Tibial artery (tissue), 4 donors: Measurements from ENCODE around the gene SCAMP4.
"Not testable (repeated sequence)": the region's sequence is repeated elsewhere in the genome, so short reads cannot be mapped to it uniquely, and the experiment has no call there.

Experiments
- DNase-seq, 2 donors: peaks; one replicate each; pipeline ENCODE4 v3.0.0-alpha.2; 2019
- H3K27ac ChIP-seq, 2 donors: fragments of 200-600 bp; sonication (generic) in 1 of 2; 1 replicate in 1 of 2; 2 replicates in 1 of 2; pipeline ENCODE4 v1.5.1; 2018 to 2019; ENCODE audit warnings: mild to moderate bottlenecking in 1 of 2
- H3K27me3 ChIP-seq, 2 donors: fragments of 200-600 bp; sonication (generic) in 1 of 2; one replicate each; pipeline versions ENCODE4 v1.5.1 to v1.6.0; 2016 to 2019
- H3K36me3 ChIP-seq, 3 donors: fragments of 200-600 bp; sonication (generic) in 2 of 3; one replicate each; pipeline ENCODE4 v1.5.1; 2016 to 2019; ENCODE audit warnings: mild to moderate bottlenecking in 2 of 3
- H3K4me1 ChIP-seq, 4 donors: fragments of 200-600 bp; sonication (generic) in 2 of 4; 1 replicate in 3 of 4; 2 replicates in 1 of 4; pipeline ENCODE4 v1.5.1; 2016 to 2019
- H3K4me3 ChIP-seq, 2 donors: fragments of 200-600 bp; sonication (generic) in 1 of 2; 1 replicate in 1 of 2; 2 replicates in 1 of 2; pipeline ENCODE4 v1.5.1; 2018 to 2019; ENCODE audit warnings: mild to moderate bottlenecking in 2 of 2
- H3K9me3 ChIP-seq, 3 donors: fragments of 200-600 bp; sonication (generic) in 1 of 3; one replicate each; pipeline ENCODE4 v1.5.1; 2016 to 2019
- intact Hi-C: fragments of 100-400 bp; cut with DNase I; formaldehyde crosslinking; loops from one replicate; pipeline ENCODE4 v1.15.0; 2023; ENCODE audit warnings: low total_unique reads
- TF ChIP-seq, protein P1 (sequence below), 2 experiments: fragments of 200-600 bp in 1 of 2; fragments of 450-650 bp in 1 of 2; IDR thresholded peaks; one replicate each; pipeline ENCODE4 v1.5.1; 2017 to 2019; ENCODE audit warnings: antibody characterized with exemption in 2 of 2, mild to moderate bottlenecking in 1 of 2, moderate library complexity in 1 of 2

The SCAMP4 gene

GRCh38 chr19:1871140-1871597 is 34.0 kb upstream of the SCAMP4 start:
- no peak for DNase-seq
- Histone ChIP-seq H3K27ac (no peak overlapping the region), H3K36me3 (peaks cover 0 to 13% (median 4%) of the 10 kb centered on the region in 3 donors), H3K4me3 (no peak overlapping the region), H3K4me1 (peaks cover 0 to 44% (median 25%) of the 10 kb centered on the region in 4 donors), H3K27me3 (no peaks in the 10 kb centered on the region), H3K9me3 (no peaks in the 10 kb centered on the region)
- intact Hi-C loops: no loop called here
- TF ChIP-seq, protein P1, sequence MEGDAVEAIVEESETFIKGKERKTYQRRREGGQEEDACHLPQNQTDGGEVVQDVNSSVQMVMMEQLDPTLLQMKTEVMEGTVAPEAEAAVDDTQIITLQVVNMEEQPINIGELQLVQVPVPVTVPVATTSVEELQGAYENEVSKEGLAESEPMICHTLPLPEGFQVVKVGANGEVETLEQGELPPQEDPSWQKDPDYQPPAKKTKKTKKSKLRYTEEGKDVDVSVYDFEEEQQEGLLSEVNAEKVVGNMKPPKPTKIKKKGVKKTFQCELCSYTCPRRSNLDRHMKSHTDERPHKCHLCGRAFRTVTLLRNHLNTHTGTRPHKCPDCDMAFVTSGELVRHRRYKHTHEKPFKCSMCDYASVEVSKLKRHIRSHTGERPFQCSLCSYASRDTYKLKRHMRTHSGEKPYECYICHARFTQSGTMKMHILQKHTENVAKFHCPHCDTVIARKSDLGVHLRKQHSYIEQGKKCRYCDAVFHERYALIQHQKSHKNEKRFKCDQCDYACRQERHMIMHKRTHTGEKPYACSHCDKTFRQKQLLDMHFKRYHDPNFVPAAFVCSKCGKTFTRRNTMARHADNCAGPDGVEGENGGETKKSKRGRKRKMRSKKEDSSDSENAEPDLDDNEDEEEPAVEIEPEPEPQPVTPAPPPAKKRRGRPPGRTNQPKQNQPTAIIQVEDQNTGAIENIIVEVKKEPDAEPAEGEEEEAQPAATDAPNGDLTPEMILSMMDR (IDR thresholded peaks at IDR 0.05): no peak

GRCh38 chr19:1871630-1872029 is 33.6 kb upstream of the SCAMP4 start:
- Histone ChIP-seq H3K36me3 (peaks cover 0 to 13% (median 4%) of the 10 kb centered on the region in 3 donors), H3K9me3 (no peaks in the 10 kb centered on the region), H3K27ac (no peak overlapping the region), H3K4me3 (no peak overlapping the region), H3K27me3 (no peaks in the 10 kb centered on the region), H3K4me1 (peaks cover 0 to 48% (median 29%) of the 10 kb centered on the region in 4 donors)
- TF ChIP-seq, protein P1 (IDR thresholded peaks at IDR 0.05): no peak
- intact Hi-C loops: no loop called here
- DNase-seq: no peak

GRCh38 chr19:1872807-1873523 is 32.2 kb upstream of the SCAMP4 start:
- Histone ChIP-seq H3K4me3 (peak overlapping the region in 1 of 2 donors; percentile 94), H3K27ac (peak overlapping the region; percentile 5 to 60), H3K36me3 (peaks cover 0 to 13% (median 4%) of the 10 kb centered on the region in 3 donors), H3K9me3 (no peaks in the 10 kb centered on the region), H3K4me1 (peaks cover 0 to 51% (median 32%) of the 10 kb centered on the region in 4 donors), H3K27me3 (no peaks in the 10 kb centered on the region)
- TF ChIP-seq, protein P1 (IDR thresholded peaks at IDR 0.05): no peak
- no peak for DNase-seq
- intact Hi-C loops: no loop called here

GRCh38 chr19:1873524-1874473 is 31.4 kb upstream of the SCAMP4 start:
- peak overlapping the region; percentile 5 to 60 for H3K27ac ChIP-seq
- no peaks in the 10 kb centered on the region for H3K27me3 ChIP-seq
- peaks cover 0 to 19% (median 4%) of the 10 kb centered on the region in 3 donors for H3K36me3 ChIP-seq
- TF ChIP-seq, protein P1 (IDR thresholded peaks at IDR 0.05): no peak
- H3K9me3 ChIP-seq: no peaks in the 10 kb centered on the region
- DNase-seq: peak in 1 of 2 donors; percentile 68
- peak overlapping the region in 1 of 2 donors; percentile 94 for H3K4me3 ChIP-seq
- peaks cover 0 to 51% (median 32%) of the 10 kb centered on the region in 4 donors for H3K4me1 ChIP-seq
- intact Hi-C loops: no loop called here

DNA sequence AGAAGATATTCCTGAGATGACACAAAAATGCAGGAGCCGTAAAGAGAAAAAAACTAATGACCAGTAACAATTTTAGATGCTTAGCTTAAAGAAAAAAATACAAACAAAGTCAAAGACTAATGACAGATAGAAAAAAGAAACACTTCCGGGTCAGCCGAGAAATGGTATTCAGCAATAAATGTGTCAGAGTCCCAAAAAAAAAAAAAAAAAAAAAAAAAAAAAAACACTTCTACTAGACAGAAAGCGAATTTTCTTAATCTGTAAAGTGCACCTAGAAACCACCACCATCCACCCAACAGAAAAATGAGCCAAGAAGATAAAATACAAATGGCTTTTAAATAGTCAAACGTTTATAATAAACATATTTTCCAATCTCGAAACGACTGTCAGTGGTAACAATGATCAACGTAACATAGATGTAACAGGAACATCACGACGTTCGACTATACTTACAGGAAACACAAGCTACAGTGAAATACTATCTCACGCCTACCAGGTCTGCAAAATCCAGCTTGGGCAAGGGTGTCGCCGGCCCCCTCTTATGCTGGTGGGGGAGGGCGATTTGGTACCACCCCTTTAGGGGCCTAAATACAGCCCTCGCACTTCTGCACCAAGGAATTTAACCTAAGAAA is 30.5 kb upstream of the SCAMP4 start:
- peaks cover 0 to 51% (median 32%) of the 10 kb centered on the region in 4 donors for H3K4me1 ChIP-seq
- DNase-seq: no peak

DNA sequence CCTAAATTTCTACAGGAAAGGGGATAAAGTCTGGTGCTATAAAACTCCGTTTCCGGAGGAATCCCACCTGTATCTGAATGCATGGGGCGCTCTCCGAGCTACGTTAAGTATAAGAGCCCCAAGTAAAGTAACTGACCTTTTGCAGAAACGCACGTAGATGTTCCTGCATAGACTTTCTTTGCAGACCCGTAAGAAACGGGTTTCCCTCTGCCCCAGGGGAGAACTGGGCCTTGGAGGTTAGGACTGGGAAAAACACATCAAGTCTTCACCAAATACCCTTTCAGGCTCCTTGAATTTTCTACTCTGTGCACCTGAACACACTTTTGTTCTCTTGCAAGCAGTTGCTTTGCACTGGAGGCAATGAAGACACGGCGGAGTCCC is 29.9 kb upstream of the SCAMP4 start:
- intact Hi-C loops, H3K27me3 ChIP-seq, DNase-seq, H3K9me3 ChIP-seq: not testable (repeated sequence)
- Histone ChIP-seq H3K36me3 (peaks cover 0 to 27% (median 4%) of the 10 kb centered on the region in 3 donors), H3K4me1 (peaks cover 0 to 55% (median 32%) of the 10 kb centered on the region in 4 donors), H3K27ac (peak overlapping the region; percentile 94 to 96), H3K4me3 (peak overlapping the region; percentile 93 to 94)

More for the DNA sequence above, 30.5 kb upstream of the SCAMP4 start:
- Histone ChIP-seq H3K36me3 (peaks cover 0 to 22% (median 4%) of the 10 kb centered on the region in 3 donors), H3K27me3 (no peaks in the 10 kb centered on the region), H3K27ac (peak overlapping the region; percentile 94 to 96), H3K9me3 (no peaks in the 10 kb centered on the region), H3K4me3 (peak overlapping the region; percentile 93 to 94)
- intact Hi-C loops: no loop called here
- TF ChIP-seq, protein P1 (IDR thresholded peaks at IDR 0.05): no peak
